A673 (cell line): ENCODE results near the gene MLXIP. TPM values are rescaled to one million over a fixed set of nuclear protein-coding genes. Genes with fewer than 3 reads are reported as not detected.

Experiments
- BruUV-seq: library from RNA; stranded (reverse); fragments of 400-500 nt; replicated peaks from 2 replicates; lab custom pipeline; 2021; lab: Mats Ljungman, UMichigan
- CTCF ChIA-PET: fragments of 300-600 bp; sonication (Branson Sonifier 250); formaldehyde crosslinking; loops from one replicate; lab custom pipeline; 2022; ENCODE audit warnings: antibody characterized with exemption; lab: Charles Lee
- POLR2A ChIA-PET: fragments of 300-600 bp; sonication (Branson Sonifier 250); formaldehyde crosslinking; loops from one replicate; lab custom pipeline; 2022; ENCODE audit warnings: antibody characterized with exemption; ENCODE audit not compliant: low non-redundant PET; lab: Charles Lee
- DNase-seq: peaks from one replicate; pipeline ENCODE4 v3.0.0-alpha.2; 2015; ENCODE audit warnings: low spot score
- H3K27ac ChIP-seq: fragments of 200-600 bp; sonication (generic); 2 replicates; pipeline ENCODE4 v1.5.1; 2016; ENCODE audit warnings: mixed run types, low read depth, mild to moderate bottlenecking, mixed read lengths, antibody characterized with exemption, low read length; ENCODE audit not compliant: poor library complexity, severe bottlenecking
- H3K27me3 ChIP-seq: fragments of 200-600 bp; sonication (generic); replicated peaks from 2 replicates; pipeline ENCODE4 v1.6.1; 2017; ENCODE audit warnings: mixed run types, low read depth, mild to moderate bottlenecking, mixed read lengths, antibody characterized with exemption, low read length; ENCODE audit not compliant: insufficient read depth, poor library complexity
- H3K36me3 ChIP-seq: fragments of 200-600 bp; sonication (generic); 2 replicates; pipeline ENCODE4 v1.6.1; 2016; ENCODE audit warnings: mixed run types, mild to moderate bottlenecking, mixed read lengths, antibody characterized with exemption, low read length; ENCODE audit not compliant: insufficient read depth, poor library complexity, severe bottlenecking
- H3K4me1 ChIP-seq: fragments of 200-600 bp; sonication (generic); 2 replicates; pipeline ENCODE4 v1.6.1; 2017; ENCODE audit warnings: mixed run types, mild to moderate bottlenecking, mixed read lengths, antibody characterized with exemption, low read length; ENCODE audit not compliant: insufficient read depth, poor library complexity, severe bottlenecking
- H3K4me3 ChIP-seq: fragments of 200-600 bp; sonication (generic); 2 replicates; pipeline ENCODE4 v1.5.1; 2016; ENCODE audit warnings: low read depth, mixed run types, mild to moderate bottlenecking, mixed read lengths, low read length; ENCODE audit not compliant: poor library complexity, severe bottlenecking
- H3K9me3 ChIP-seq: fragments of 200-600 bp; sonication (generic); 2 replicates; pipeline ENCODE4 v1.6.1; 2016; ENCODE audit warnings: mixed run types, low read depth, mild to moderate bottlenecking, mixed read lengths, antibody characterized with exemption, low read length; ENCODE audit not compliant: poor library complexity, severe bottlenecking
- EZH2 ChIP-seq: fragments of 200-600 bp; sonication (generic); IDR thresholded peaks from 2 replicates; pipeline ENCODE4 v1.6.1; 2017; ENCODE audit warnings: borderline replicate concordance, low read depth, mild to moderate bottlenecking, mixed read lengths, antibody characterized with exemption, low read length; ENCODE audit not compliant: poor library complexity, severe bottlenecking
- intact Hi-C: fragments of 100-400 bp; cut with micrococcal nuclease; formaldehyde crosslinking; loops from one replicate; pipeline ENCODE4 v1.10.0; 2022; ENCODE audit not compliant: unreplicated experiment
- total RNA-seq: library from RNA; stranded (reverse); gene quantifications from 2 replicates; pipeline ENCODE4 v1.2.3, GENCODE V29; 2021
- TF ChIP-seq, protein P1 (sequence below): fragments of 300-800, 200-600 bp; sonication (generic); conservative IDR thresholded peaks from 2 replicates; pipeline ENCODE4 v1.5.1; 2017; ENCODE audit warnings: low read depth, mild to moderate bottlenecking, antibody characterized with exemption, low read length, moderate library complexity, mixed read lengths

MLXIP gene
- total RNA-seq, 1 experiment from 2014 or later: 32.7 TPM

DNA sequence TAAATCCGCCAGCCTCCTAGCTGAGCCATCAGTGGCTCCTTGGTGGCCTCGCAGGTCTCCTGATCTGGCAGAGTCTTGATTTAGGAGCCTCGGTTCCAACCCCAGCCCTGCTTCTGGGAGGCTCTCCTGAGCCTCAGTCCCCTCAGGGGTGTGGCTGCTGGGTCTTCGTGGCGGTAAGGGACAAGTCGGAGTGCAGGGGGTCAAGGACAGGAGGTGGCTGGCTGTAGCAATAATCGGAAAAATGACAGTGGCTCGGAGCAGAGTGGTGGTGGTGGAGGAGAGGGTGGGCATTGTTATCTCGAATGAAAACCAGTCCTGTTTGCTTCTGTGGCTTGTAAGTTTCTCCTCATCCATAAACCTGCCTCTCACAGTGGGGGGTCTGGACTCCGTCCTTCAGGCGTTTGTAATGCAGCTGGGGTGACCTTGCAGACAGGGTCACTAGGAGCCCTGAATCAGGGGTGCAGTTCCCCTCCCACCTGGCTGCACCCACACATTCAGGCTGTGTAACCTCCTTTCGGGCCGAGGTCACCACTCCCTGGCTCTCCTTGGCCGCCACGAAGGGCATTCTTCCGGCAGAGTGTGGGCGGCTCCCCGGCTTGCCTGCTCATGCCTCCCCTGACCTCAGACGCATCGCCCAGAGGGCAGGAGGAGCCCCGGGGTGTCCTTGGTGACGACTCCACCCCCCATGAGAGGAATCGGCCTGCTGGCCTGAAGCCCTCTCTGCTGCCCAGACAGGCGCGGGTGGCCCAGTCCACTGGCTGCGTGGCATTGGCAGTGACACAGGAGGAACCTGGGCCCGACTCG lies 48.7 kb upstream of the MLXIP start:
- ChIA-PET CTCF (no interaction called here), POLR2A (no interaction called here)
- H3K36me3 ChIP-seq: no peaks in the 10 kb centered on the region
- peak overlapping the region; percentile 16 for H3K27ac ChIP-seq
- no TSS peak for BruUV-seq
- intact Hi-C loops: no loop called here
- no peaks in the 10 kb centered on the region for H3K4me1 ChIP-seq
- H3K4me3 ChIP-seq: no peak overlapping the region
- no peaks in the 10 kb centered on the region for H3K9me3 ChIP-seq
- no peak for DNase-seq
- TF ChIP-seq, protein P1, sequence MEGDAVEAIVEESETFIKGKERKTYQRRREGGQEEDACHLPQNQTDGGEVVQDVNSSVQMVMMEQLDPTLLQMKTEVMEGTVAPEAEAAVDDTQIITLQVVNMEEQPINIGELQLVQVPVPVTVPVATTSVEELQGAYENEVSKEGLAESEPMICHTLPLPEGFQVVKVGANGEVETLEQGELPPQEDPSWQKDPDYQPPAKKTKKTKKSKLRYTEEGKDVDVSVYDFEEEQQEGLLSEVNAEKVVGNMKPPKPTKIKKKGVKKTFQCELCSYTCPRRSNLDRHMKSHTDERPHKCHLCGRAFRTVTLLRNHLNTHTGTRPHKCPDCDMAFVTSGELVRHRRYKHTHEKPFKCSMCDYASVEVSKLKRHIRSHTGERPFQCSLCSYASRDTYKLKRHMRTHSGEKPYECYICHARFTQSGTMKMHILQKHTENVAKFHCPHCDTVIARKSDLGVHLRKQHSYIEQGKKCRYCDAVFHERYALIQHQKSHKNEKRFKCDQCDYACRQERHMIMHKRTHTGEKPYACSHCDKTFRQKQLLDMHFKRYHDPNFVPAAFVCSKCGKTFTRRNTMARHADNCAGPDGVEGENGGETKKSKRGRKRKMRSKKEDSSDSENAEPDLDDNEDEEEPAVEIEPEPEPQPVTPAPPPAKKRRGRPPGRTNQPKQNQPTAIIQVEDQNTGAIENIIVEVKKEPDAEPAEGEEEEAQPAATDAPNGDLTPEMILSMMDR: no peak
- TF ChIP-seq EZH2: no peak
- no peaks in the 10 kb centered on the region for H3K27me3 ChIP-seq

DNA sequence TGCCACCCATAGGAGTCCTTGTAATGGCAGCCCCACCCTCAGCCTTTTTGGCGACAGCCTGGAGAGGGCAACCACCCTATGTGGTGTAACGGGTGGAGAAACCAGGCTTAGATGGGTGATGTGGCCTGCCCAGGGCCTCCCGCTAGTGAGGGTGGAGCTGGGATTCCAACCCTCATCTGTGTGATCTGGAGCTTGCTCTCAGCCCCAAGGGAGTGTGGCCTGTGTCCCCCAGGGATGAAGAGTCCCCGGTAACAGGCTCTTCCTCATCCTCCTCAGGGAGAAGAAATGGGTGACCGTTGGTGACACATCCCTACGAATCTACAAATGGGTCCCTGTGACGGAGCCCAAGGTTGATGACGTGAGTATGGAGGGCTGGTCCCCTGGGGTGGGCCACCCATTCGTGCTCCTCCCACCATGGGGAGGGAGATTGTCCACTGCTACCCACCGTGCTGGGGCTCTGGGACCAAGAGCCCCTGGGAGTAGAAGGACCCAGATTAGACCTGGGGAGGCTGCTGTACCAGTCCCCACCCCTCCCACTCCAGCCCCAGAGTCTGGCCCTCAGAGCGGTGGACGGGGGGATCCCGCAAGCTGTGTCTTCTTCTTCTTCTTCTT lies 48.0 kb upstream of the MLXIP start:
- TF ChIP-seq EZH2: no peak
- TF ChIP-seq, protein P1: no peak
- ChIA-PET CTCF (no interaction called here), POLR2A (no interaction called here)
- no peak for DNase-seq
- Histone ChIP-seq H3K4me1 (no peaks in the 10 kb centered on the region), H3K27me3 (no peaks in the 10 kb centered on the region), H3K4me3 (no peak overlapping the region), H3K27ac (no peak overlapping the region), H3K36me3 (peaks cover 7% of the 10 kb centered on the region), H3K9me3 (no peaks in the 10 kb centered on the region)
- intact Hi-C loops: no loop called here
- BruUV-seq: no TSS peak

DNA sequence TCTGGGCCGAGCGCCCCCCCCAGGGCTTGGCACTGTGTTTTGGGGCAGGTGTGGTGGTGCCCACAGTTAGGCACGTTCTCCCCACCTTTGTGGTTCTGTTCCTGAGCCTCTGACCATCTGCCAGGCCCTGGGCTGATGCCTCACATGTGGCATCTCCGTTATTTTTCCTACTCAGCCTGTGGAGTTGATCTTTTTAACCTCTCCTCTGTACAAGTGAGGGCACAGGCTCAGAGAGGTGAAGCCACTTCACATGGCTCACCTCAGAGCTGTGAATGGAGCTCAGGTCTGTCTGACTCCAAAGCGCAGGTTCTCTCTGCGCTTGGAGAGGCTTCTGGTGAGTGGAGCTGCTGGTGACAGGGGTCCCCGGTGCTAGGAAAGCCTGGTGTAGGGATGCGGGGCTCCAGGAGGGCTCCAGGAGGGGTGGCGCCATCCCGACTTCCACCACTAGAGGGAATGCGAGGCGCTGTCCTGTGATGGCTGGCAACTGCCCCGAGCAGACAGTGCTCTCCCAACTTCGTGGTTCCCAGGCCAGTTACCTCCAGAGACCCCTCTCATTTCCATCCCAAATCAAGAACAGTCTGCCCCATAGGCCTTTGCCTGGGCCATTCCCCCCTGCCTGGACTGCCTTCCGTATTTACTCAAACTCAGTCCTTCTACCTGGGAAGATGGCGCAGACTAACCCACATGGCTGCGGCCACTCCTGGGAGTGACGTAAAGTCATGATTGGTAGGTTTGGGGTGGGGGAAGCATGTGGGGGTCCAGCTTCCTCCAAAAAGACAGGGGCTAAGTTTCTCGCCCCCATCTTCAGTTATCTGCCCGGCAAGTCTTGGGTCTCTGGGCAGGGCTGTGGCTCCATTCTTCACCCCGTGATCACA lies 47.0 kb upstream of the MLXIP start:
- intact Hi-C loops: no loop called here
- TF ChIP-seq, protein P1: peak; percentile 72
- TF ChIP-seq EZH2: no peak
- peak; percentile 63 for DNase-seq
- no peak overlapping the region for H3K27ac ChIP-seq
- POLR2A ChIA-PET: no interaction called here
- CTCF ChIA-PET: no interaction called here
- H3K27me3 ChIP-seq: no peaks in the 10 kb centered on the region
- H3K9me3 ChIP-seq: no peaks in the 10 kb centered on the region
- peaks cover 15% of the 10 kb centered on the region for H3K36me3 ChIP-seq
- no peaks in the 10 kb centered on the region for H3K4me1 ChIP-seq
- no TSS peak for BruUV-seq
- H3K4me3 ChIP-seq: no peak overlapping the region
